Gastrocnemius medialis (tissue), 4 donors: Measurements from ENCODE around the gene ASB2. TPM values are rescaled to one million over a fixed set of nuclear protein-coding genes. Genes with fewer than 3 reads are reported as not detected.

ENCODE experiments used
- ATAC-seq, 2 donors: fragments of 150-250 bp; one replicate each; pipeline ENCODE4 v1.9.1; 2016
- DNase-seq, 2 donors: peaks; one replicate each; pipeline ENCODE4 v3.0.0-alpha.2; 2019
- H3K27ac ChIP-seq, 4 donors: fragments of 200-600 bp; sonication (generic); 1 replicate in 1 of 4; 2 replicates in 3 of 4; pipeline ENCODE4 v1.5.1; 2016 to 2018; ENCODE audit warnings: mild to moderate bottlenecking in 2 of 4, moderate library complexity in 1 of 4
- H3K27me3 ChIP-seq, 3 donors: fragments of 200-600 bp; sonication (generic) in 2 of 3; 1 replicate in 1 of 3; 2 replicates in 2 of 3; pipeline versions ENCODE4 v1.5.1 to v1.6.0; 2016 to 2019; ENCODE audit warnings: mild to moderate bottlenecking in 1 of 3, moderate library complexity in 1 of 3
- H3K36me3 ChIP-seq, 2 donors: fragments of 200-600 bp; sonication (generic) in 1 of 2; one replicate each; pipeline ENCODE4 v1.5.1; 2017 to 2018
- H3K4me1 ChIP-seq, 2 donors: fragments of 200-600 bp; sonication (generic) in 1 of 2; one replicate each; pipeline ENCODE4 v1.5.1; 2016 to 2017; ENCODE audit warnings: mild to moderate bottlenecking in 2 of 2
- H3K4me3 ChIP-seq, 4 donors: fragments of 200-600 bp; sonication (generic) in 3 of 4; 1 replicate in 1 of 4; 2 replicates in 3 of 4; pipeline ENCODE4 v1.5.1; 2016 to 2019; ENCODE audit warnings: mild to moderate bottlenecking in 2 of 4
- H3K9me3 ChIP-seq, 3 donors: fragments of 200-600 bp; sonication (generic) in 2 of 3; 1 replicate in 1 of 3; 2 replicates in 2 of 3; pipeline ENCODE4 v1.5.1; 2016 to 2019
- CTCF ChIP-seq, 5 experiments: fragments of 450-650 bp in 3 of 5; fragments of 200-600 bp in 2 of 5; sonication (generic) in 2 of 5; IDR thresholded peaks in 4 of 5; conservative IDR thresholded peaks in 1 of 5; 1 replicate in 4 of 5; 2 replicates in 1 of 5; pipeline ENCODE4 v1.5.1; 2016 to 2019; ENCODE audit warnings: antibody characterized with exemption in 5 of 5, mild to moderate bottlenecking in 3 of 5, moderate library complexity in 3 of 5
- POLR2A ChIP-seq, 2 donors: fragments of 450-650 bp; IDR thresholded peaks; one replicate each; pipeline ENCODE4 v1.6.1; 2017; ENCODE audit warnings: antibody characterized with exemption in 2 of 2, mild to moderate bottlenecking in 2 of 2, moderate library complexity in 2 of 2
- in situ Hi-C, 4 donors: fragments of 200-750 bp; cut with MboI; loops; one replicate each; pipeline versions ENCODE4 v1.15.0 to v1.8.0; 2017; ENCODE audit warnings: low sequenced_read_pairs in 4 of 4
- intact Hi-C: fragments of 100-400 bp; cut with DNase I; formaldehyde crosslinking; loops from one replicate; pipeline ENCODE4 v1.15.1; 2023; ENCODE audit warnings: low total_unique reads
- total RNA-seq, 4 donors: library from RNA; depleted of rRNA; stranded (reverse); fragments of >200 nt; gene quantifications; one replicate each; pipeline versions ENCODE4 v1.1.0 to v1.2.3, GENCODE V29; 2016

The ASB2 gene
- total RNA-seq, 4 donors from 2014 or later: 335 to 819 (median 539) TPM

GRCh38 chr14:93895023-93895604, 81.3 kb downstream of the ASB2 start:
- Histone ChIP-seq H3K27me3 (no peaks in the 10 kb centered on the region), H3K4me1 (no peaks in the 10 kb centered on the region), H3K4me3 (no peak overlapping the region), H3K36me3 (no peaks in the 10 kb centered on the region), H3K27ac (no peak overlapping the region), H3K9me3 (no peaks in the 10 kb centered on the region)
- no peak for ATAC-seq
- no peak for DNase-seq
- no peak for TF ChIP-seq POLR2A (IDR thresholded peaks at IDR 0.05)
- TF ChIP-seq CTCF (IDR thresholded peaks at IDR 0.05 in 4 of 5, conservative IDR thresholded peaks at IDR 0.05 in 1 of 5): no peak
- in situ Hi-C loops: loop anchor here in 1 of 4 donors (25.0 kb wide), 1 partner anchor 233 kb away; no protein-coding TSS in a partner anchor
- intact Hi-C loops: no loop called here

- Histone ChIP-seq H3K4me3 (no peak overlapping the region), H3K4me1 (no peaks in the 10 kb centered on the region), H3K9me3 (no peaks in the 10 kb centered on the region), H3K27ac (no peak overlapping the region), H3K27me3 (no peaks in the 10 kb centered on the region), H3K36me3 (no peaks in the 10 kb centered on the region)
- DNase-seq: peak in 1 of 2 donors; percentile 10
- no peak for ATAC-seq
- TF ChIP-seq CTCF (IDR thresholded peaks at IDR 0.05 in 4 of 5, conservative IDR thresholded peaks at IDR 0.05 in 1 of 5): no peak
- no peak for TF ChIP-seq POLR2A (IDR thresholded peaks at IDR 0.05)
- intact Hi-C loops (loop anchor here (2.0 kb wide), 1 partner anchor 239 kb away; no protein-coding TSS in a partner anchor), in situ Hi-C loops (loop anchor here in 1 of 4 donors (25.0 kb wide), 1 partner anchor 231 kb away; no protein-coding TSS in a partner anchor)
These were observed 82.6 kb downstream of the ASB2 start for GRCh38 chr14:93893661-93894261.

- Histone ChIP-seq H3K27ac (no peak overlapping the region), H3K9me3 (no peaks in the 10 kb centered on the region), H3K4me3 (no peak overlapping the region), H3K27me3 (no peaks in the 10 kb centered on the region), H3K36me3 (no peaks in the 10 kb centered on the region), H3K4me1 (no peaks in the 10 kb centered on the region)
- in situ Hi-C loops (loop anchor here in 1 of 4 donors (25.0 kb wide), 1 partner anchor 231 kb away; no protein-coding TSS in a partner anchor), intact Hi-C loops (loop anchor here (2.0 kb wide), 1 partner anchor 238 kb away; no protein-coding TSS in a partner anchor)
- ATAC-seq (peak in 1 of 2 donors; percentile 8), DNase-seq (peak in 1 of 2 donors; percentile 63)
- TF ChIP-seq POLR2A (IDR thresholded peaks at IDR 0.05): no peak
- TF ChIP-seq CTCF (IDR thresholded peaks at IDR 0.05 in 4 of 5, conservative IDR thresholded peaks at IDR 0.05 in 1 of 5): peak; percentile 90 to 97 (median 92)
These were observed 83.3 kb downstream of the ASB2 start for GRCh38 chr14:93892923-93893558.

- ATAC-seq (no peak), DNase-seq (no peak)
- Histone ChIP-seq H3K4me3 (no peak overlapping the region), H3K27ac (no peak overlapping the region), H3K27me3 (no peaks in the 10 kb centered on the region), H3K9me3 (no peaks in the 10 kb centered on the region), H3K36me3 (no peaks in the 10 kb centered on the region), H3K4me1 (no peaks in the 10 kb centered on the region)
- TF ChIP-seq POLR2A (IDR thresholded peaks at IDR 0.05) (no peak), CTCF (IDR thresholded peaks at IDR 0.05 in 4 of 5, conservative IDR thresholded peaks at IDR 0.05 in 1 of 5) (no peak)
- in situ Hi-C loops (loop anchor here in 1 of 4 donors (25.0 kb wide), 1 partner anchor 230 kb away; no protein-coding TSS in a partner anchor), intact Hi-C loops (loop anchor here (2.0 kb wide), 1 partner anchor 238 kb away; no protein-coding TSS in a partner anchor)
These were observed 83.9 kb downstream of the ASB2 start for GRCh38 chr14:93892505-93892839.
